Hematopoietic multipotent progenitor cell treated with erythropoietin and hydrocortisone succinate and interleukin-3 and kit ligand, for 4 days (in vitro differentiated cells): ENCODE data around the gene STING1.
A peak's percentile ranks its signal among the peaks of the same experiment; 100 is the strongest.
"Not testable (repeated sequence)": the region's sequence is repeated elsewhere in the genome, so short reads cannot be mapped to it uniquely, and the experiment has no call there.

ENCODE experiments used
- DNase-seq: peaks from one replicate; pipeline ENCODE4 v3.0.0-alpha.2; 2015

STING1 gene

GRCh38 chr5:139461698-139462097 is 20.9 kb downstream of the STING1 start:
- no peak for DNase-seq

GRCh38 chr5:139461176-139461575 is 21.4 kb downstream of the STING1 start:
- DNase-seq, result no peak

- DNase-seq, result no peak
These were observed 22.1 kb downstream of the STING1 start for GRCh38 chr5:139460455-139460854.

GRCh38 chr5:139459451-139459934 is 23.1 kb downstream of the STING1 start:
- no peak for DNase-seq

GRCh38 chr5:139458580-139459407 is 23.8 kb downstream of the STING1 start:
- peak; percentile 79 for DNase-seq

GRCh38 chr5:139457653-139458306 is 24.8 kb downstream of the STING1 start:
- no peak for DNase-seq

GRCh38 chr5:139457241-139457640 is 25.3 kb downstream of the STING1 start:
- DNase-seq, result no peak

- no peak for DNase-seq
These were observed 25.8 kb downstream of the STING1 start for GRCh38 chr5:139456776-139457175.

- DNase-seq, result no peak
These were observed 27.8 kb downstream of the STING1 start for GRCh38 chr5:139454568-139455290.

- no peak for DNase-seq
These were observed 28.6 kb downstream of the STING1 start for GRCh38 chr5:139453683-139454567.

GRCh38 chr5:139451878-139452660 is 30.5 kb downstream of the STING1 start:
- DNase-seq, result no peak

- no peak for DNase-seq
These were observed 31.4 kb downstream of the STING1 start for GRCh38 chr5:139451176-139451575.

- DNase-seq, result no peak
These were observed 35.4 kb downstream of the STING1 start for GRCh38 chr5:139446956-139447779.

GRCh38 chr5:139445325-139446170 is 37.0 kb downstream of the STING1 start:
- no peak for DNase-seq

- no peak for DNase-seq
These were observed 38.6 kb downstream of the STING1 start for GRCh38 chr5:139443831-139444453.

GRCh38 chr5:139440416-139440815 is 42.1 kb downstream of the STING1 start:
- not testable (repeated sequence) for DNase-seq

GRCh38 chr5:139439013-139439903 is 43.3 kb downstream of the STING1 start, which contains the start of gene DNAJC18:
Gene DNAJC18, minus strand, starts transcription at chr5:139439525. Its CDS starts 80 bp downstream, at chr5:139439445.
- peak; percentile 94 for DNase-seq

- DNase-seq, result no peak
These were observed 43.9 kb downstream of the STING1 start for GRCh38 chr5:139438707-139439012.
